Central memory CD8-positive, alpha-beta T cell (primary cell): ENCODE data around the gene MED6.
A peak's percentile ranks its signal among the peaks of the same experiment; 100 is the strongest.

Source experiments
- ATAC-seq: fragments of 150-1000 bp; cut with Tn5 transposase; replicated peaks from 2 replicates; pipeline ENCODE4 v1.10.0; 2022; ENCODE audit warnings: mild to moderate bottlenecking, moderate FRiP score, moderate number of reproducible peaks; ENCODE audit not compliant: poor library complexity, severe bottlenecking; ENCODE audit errors: extremely low read depth
- DNase-seq, 2 donors: peaks; one replicate each; pipeline ENCODE4 v3.0.0; 2021; ENCODE audit warnings: low spot score in 2 of 2
- H3K27ac Mint-ChIP-seq: one replicate; pipeline ENCODE4 v1.8.0; 2022; ENCODE audit warnings: low read depth, mild to moderate bottlenecking, moderate library complexity, mixed read lengths
- H3K27me3 Mint-ChIP-seq: one replicate; pipeline ENCODE4 v1.8.0; 2022; ENCODE audit warnings: mixed read lengths
- H3K36me3 Mint-ChIP-seq: one replicate; pipeline ENCODE4 v1.8.0; 2022; ENCODE audit warnings: mild to moderate bottlenecking, moderate library complexity, mixed read lengths; ENCODE audit not compliant: insufficient read depth
- H3K4me1 Mint-ChIP-seq: one replicate; pipeline ENCODE4 v1.8.0; 2022; ENCODE audit warnings: mixed read lengths
- H3K4me3 Mint-ChIP-seq: one replicate; pipeline ENCODE4 v1.8.0; 2022; ENCODE audit warnings: mild to moderate bottlenecking, moderate library complexity, mixed read lengths
- H3K9me3 Mint-ChIP-seq: one replicate; pipeline ENCODE4 v1.8.0; 2022; ENCODE audit warnings: mixed read lengths

Gene MED6

GRCh38 chr14:70631948-70632347 is 31.5 kb upstream of the MED6 start:
- Mint-ChIP-seq H3K36me3 (no peaks in the 10 kb centered on the region), H3K27ac (no peak overlapping the region), H3K4me3 (no peak overlapping the region), H3K27me3 (peaks cover 8% of the 10 kb centered on the region), H3K4me1 (no peaks in the 10 kb centered on the region), H3K9me3 (no peaks in the 10 kb centered on the region)
- no peak for ATAC-seq
- DNase-seq = no peak

- Mint-ChIP-seq H3K36me3 (no peaks in the 10 kb centered on the region), H3K27ac (no peak overlapping the region), H3K9me3 (peaks cover 9% of the 10 kb centered on the region), H3K4me1 (no peaks in the 10 kb centered on the region), H3K27me3 (peaks cover 40% of the 10 kb centered on the region), H3K4me3 (no peak overlapping the region)
- ATAC-seq = no peak
- DNase-seq = no peak
Observed at GRCh38 chr14:70624972-70625371, 24.5 kb upstream of the MED6 start.

DNA sequence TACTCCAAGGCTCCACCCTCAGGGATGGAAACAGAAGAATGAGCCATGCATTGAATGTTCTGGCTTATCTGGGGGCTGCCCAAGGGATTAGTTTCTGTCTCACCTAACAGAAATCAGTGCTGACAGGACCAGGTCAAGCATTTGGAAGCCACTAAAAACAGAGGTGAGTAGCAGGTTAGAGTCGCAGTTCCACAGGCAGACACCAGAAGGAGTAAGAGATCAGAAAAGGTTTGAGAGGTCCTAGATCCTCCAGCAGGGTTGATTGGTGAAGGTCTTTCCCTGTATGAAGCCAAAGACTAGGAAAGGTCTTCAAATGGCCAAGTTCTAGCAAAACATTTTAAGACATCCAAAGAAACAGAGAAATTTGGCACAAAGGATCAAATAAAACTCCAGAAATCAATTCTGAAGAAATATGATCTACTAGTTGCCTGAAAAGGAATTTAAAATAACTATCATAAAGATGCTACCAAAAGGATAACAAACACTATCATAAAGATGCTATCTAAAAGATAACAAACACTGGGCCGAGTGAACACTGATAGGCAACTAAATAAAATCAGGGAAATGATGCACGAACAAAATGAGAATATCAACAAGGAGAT is 21.8 kb upstream of the MED6 start:
- peaks cover 35% of the 10 kb centered on the region for H3K27me3 Mint-ChIP-seq
- no peaks in the 10 kb centered on the region for H3K4me1 Mint-ChIP-seq
- H3K9me3 Mint-ChIP-seq = peaks cover 9% of the 10 kb centered on the region
- no peaks in the 10 kb centered on the region for H3K36me3 Mint-ChIP-seq
- ATAC-seq (no peak), DNase-seq (no peak)
- no peak overlapping the region for H3K4me3 Mint-ChIP-seq
- H3K27ac Mint-ChIP-seq = no peak overlapping the region

DNA sequence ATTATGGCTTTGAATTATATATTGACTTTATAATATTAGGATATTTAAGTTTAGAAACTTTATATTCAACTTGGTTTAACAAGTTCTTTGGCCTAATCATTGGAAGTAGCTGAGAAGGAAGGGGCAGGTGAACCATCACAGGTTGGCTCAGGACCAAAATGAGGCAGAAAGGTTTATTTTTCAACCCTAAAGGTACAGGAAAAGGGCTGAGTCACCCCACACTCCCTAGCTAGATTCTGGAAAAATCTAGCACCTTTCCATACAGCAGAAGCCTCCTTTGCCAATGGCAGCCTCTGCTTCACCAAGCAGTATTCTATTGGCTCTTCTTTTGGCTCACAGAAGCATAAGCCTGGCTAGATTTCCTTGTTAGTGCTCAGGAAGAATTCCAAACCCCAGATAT is 19.3 kb upstream of the MED6 start:
- Mint-ChIP-seq H3K27ac (no peak overlapping the region), H3K36me3 (no peaks in the 10 kb centered on the region), H3K4me3 (no peak overlapping the region), H3K4me1 (no peaks in the 10 kb centered on the region), H3K27me3 (peaks cover 24% of the 10 kb centered on the region), H3K9me3 (no peaks in the 10 kb centered on the region)
- DNase-seq (no peak), ATAC-seq (no peak)

GRCh38 chr14:70618314-70618713 is 17.9 kb upstream of the MED6 start:
- Mint-ChIP-seq H3K27ac (no peak overlapping the region), H3K27me3 (peaks cover 18% of the 10 kb centered on the region), H3K4me3 (no peak overlapping the region), H3K4me1 (no peaks in the 10 kb centered on the region), H3K9me3 (no peaks in the 10 kb centered on the region), H3K36me3 (no peaks in the 10 kb centered on the region)
- ATAC-seq (no peak), DNase-seq (no peak)

DNA sequence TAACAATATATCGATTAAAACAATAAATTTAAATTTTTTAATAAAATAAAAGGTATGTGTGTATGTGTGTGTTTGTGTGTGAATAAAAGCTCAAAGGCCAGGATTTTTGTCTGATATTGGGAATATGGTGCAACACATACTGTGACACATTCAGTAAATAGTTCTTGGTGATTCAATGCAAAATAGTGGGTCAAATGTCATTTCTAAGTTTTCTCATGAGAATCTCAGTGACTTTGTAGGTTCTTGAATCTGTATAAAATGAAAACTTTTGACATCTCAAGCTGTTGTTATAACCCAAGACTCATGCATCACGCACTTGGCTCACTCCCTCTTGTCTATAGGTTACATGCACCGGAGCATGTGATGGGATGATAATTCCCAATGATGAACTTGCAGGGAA is 16.2 kb upstream of the MED6 start:
- no peak for DNase-seq
- no peak for ATAC-seq
- H3K36me3 Mint-ChIP-seq = no peaks in the 10 kb centered on the region
- H3K4me3 Mint-ChIP-seq = no peak overlapping the region
- H3K27me3 Mint-ChIP-seq = peaks cover under 1% of the 10 kb centered on the region
- no peak overlapping the region for H3K27ac Mint-ChIP-seq
- H3K9me3 Mint-ChIP-seq = no peaks in the 10 kb centered on the region
- no peaks in the 10 kb centered on the region for H3K4me1 Mint-ChIP-seq

DNA sequence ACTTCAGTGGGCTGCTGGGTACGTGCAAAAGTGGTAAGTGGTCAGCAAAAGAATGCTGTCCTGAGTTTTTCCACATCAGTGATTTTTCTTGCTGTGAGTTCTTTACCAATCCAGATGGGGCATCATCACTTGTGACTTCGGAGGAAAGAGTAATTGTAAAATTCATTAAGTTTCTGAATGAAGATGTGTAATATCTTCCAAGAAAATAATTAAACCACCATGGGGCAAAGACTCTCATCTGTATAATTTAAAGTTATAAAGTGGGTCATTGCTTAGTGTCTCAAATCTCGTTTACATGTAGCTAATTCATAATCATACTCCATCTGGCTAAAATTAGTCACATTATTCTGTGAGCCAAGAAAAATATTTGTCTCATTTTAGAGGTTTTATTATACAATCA is 10.8 kb upstream of the MED6 start:
- Mint-ChIP-seq H3K4me1 (no peaks in the 10 kb centered on the region), H3K27ac (no peak overlapping the region), H3K36me3 (no peaks in the 10 kb centered on the region), H3K27me3 (peaks cover 19% of the 10 kb centered on the region), H3K9me3 (no peaks in the 10 kb centered on the region), H3K4me3 (no peak overlapping the region)
- ATAC-seq (no peak), DNase-seq (no peak)

DNA sequence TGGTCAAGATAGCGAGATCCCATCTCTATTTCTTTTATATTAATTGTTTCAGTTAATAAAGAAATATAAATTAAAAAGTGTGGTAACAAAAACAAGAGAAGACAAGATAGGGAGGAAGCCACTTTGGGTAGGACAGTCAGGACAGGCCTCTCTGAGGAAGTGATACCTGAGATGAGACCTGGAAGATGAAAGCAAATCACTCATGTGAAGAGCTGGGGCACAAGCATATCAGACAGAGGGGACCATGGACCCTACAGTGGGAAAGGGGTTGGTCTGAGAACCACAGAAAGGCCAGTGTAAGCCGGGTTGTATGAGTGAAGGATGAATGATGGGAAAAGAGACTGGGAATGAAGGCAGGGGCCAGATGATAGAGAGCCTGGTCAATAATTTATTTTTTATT is 1.8 kb upstream of the MED6 start:
- H3K9me3 Mint-ChIP-seq = no peaks in the 10 kb centered on the region
- no peak overlapping the region for H3K4me3 Mint-ChIP-seq
- peaks cover 16% of the 10 kb centered on the region for H3K27me3 Mint-ChIP-seq
- DNase-seq (no peak), ATAC-seq (no peak)
- H3K4me1 Mint-ChIP-seq = peaks cover 29% of the 10 kb centered on the region
- H3K27ac Mint-ChIP-seq = no peak overlapping the region
- peaks cover 13% of the 10 kb centered on the region for H3K36me3 Mint-ChIP-seq

GRCh38 chr14:70601162-70601561 is 707 bp upstream of the MED6 start:
- peaks cover 29% of the 10 kb centered on the region for H3K4me1 Mint-ChIP-seq
- H3K4me3 Mint-ChIP-seq = peak overlapping the region; percentile 100
- no peaks in the 10 kb centered on the region for H3K9me3 Mint-ChIP-seq
- peaks cover 6% of the 10 kb centered on the region for H3K27me3 Mint-ChIP-seq
- peak overlapping the region; percentile 99 for H3K27ac Mint-ChIP-seq
- H3K36me3 Mint-ChIP-seq = peaks cover 15% of the 10 kb centered on the region
- DNase-seq = no peak
- ATAC-seq = no peak

DNA sequence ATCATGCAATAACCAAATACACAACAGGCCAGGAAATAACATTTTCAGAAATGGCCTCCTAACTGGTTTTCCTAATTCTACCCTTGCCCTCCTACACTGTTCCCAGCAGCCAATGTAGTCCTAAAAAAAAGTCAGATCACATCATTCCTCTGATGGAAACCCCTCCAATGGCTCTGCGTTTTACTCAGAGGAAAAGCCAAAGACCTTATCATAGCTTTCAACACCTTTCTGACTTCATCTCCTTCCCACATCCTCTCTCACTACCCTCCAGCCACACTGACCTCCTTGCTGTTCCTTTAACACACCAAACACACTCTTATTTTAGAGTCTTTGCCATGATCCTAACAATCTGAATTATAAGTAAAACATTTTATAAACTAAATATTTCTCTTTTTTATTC is 1.1 kb downstream of the MED6 start:
- DNase-seq (no peak), ATAC-seq (no peak)
- Mint-ChIP-seq H3K27ac (peak overlapping the region; percentile 99), H3K36me3 (peaks cover 29% of the 10 kb centered on the region), H3K27me3 (no peaks in the 10 kb centered on the region), H3K4me1 (peaks cover 42% of the 10 kb centered on the region), H3K9me3 (no peaks in the 10 kb centered on the region), H3K4me3 (peak overlapping the region; percentile 100)

DNA sequence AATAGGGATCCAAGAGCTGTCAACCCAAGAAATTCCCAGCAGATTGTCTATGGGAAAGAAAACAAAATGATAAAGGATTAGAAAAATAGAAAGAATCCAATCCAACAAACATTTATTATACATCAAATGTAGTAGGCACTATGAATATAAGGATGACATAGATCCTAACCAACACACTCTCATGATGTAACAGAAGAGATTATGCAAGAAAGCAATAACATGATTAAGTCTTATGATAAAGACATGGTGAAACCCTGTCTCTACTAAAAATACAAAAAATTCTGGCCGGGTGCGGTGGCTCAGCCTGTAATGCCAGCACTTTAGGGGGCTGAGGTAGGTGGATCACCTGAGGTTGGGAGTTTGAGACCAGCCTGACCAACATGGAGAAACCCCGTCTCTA is 2.7 kb downstream of the MED6 start:
- peaks cover 46% of the 10 kb centered on the region for H3K4me1 Mint-ChIP-seq
- no peaks in the 10 kb centered on the region for H3K9me3 Mint-ChIP-seq
- no peaks in the 10 kb centered on the region for H3K27me3 Mint-ChIP-seq
- peaks cover 37% of the 10 kb centered on the region for H3K36me3 Mint-ChIP-seq
- no peak overlapping the region for H3K4me3 Mint-ChIP-seq
- no peak overlapping the region for H3K27ac Mint-ChIP-seq
- DNase-seq (no peak), ATAC-seq (no peak)

DNA sequence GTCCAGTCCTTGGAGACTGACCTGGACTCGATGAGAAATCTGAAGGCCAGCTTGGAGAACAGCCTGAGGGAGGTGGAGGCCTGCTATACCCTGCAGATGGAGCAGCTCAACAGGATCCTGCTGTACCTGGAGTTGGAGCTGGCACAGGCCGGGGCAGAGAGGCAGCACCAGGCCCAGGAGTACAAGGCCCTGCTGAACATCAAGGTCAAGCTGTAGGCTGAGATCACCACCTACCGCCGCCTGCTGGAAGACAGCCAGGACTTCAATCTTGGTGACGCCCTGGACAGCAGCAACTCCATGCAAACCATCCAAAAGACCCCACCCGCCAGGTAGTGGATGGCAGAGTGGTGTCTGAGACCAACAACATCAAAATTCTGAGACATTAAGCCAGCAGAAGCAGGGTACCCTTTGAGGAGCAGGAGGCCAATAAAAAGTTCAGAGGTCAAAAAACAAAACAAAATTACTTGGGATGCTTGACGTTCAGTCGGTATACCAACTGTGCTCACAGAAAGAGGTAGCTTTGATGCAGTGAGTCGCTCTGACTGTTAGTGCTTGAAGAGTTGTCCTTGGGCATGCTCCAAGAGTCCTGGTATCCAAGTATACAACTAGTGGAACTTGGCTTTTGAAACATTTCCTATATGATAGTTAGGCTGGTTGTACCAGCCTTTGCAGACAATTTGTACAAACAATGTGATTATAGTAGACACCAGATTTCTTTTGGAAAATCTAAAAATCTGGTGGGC is 4.8 kb downstream of the MED6 start:
- H3K27me3 Mint-ChIP-seq = no peaks in the 10 kb centered on the region
- ATAC-seq = no peak
- H3K4me3 Mint-ChIP-seq = no peak overlapping the region
- H3K9me3 Mint-ChIP-seq = no peaks in the 10 kb centered on the region
- no peak for DNase-seq
- no peak overlapping the region for H3K27ac Mint-ChIP-seq
- H3K4me1 Mint-ChIP-seq = peaks cover 41% of the 10 kb centered on the region
- peaks cover 53% of the 10 kb centered on the region for H3K36me3 Mint-ChIP-seq

DNA sequence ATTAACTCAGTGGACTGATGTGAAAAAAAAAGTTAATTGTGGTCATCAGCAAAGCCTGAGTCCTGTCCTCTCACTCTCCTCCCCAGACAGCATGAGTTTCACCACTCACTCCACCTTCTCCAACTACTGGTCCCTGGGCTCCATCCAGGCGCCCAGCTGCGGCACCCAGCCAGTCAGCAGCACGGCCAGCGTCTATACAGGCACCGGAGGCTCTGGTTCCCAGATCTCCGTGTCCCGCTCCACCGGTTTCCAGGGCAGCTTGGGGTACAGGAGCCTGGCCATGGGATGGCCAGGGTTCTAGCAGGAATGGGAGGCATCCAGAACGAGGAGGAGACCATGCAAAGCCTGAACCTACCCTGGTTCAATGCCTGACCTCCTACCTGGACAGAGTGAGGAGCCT is 6.0 kb downstream of the MED6 start:
- H3K4me1 Mint-ChIP-seq = peaks cover 30% of the 10 kb centered on the region
- H3K4me3 Mint-ChIP-seq = no peak overlapping the region
- no peaks in the 10 kb centered on the region for H3K9me3 Mint-ChIP-seq
- peaks cover 57% of the 10 kb centered on the region for H3K36me3 Mint-ChIP-seq
- ATAC-seq = no peak
- no peaks in the 10 kb centered on the region for H3K27me3 Mint-ChIP-seq
- no peak for DNase-seq
- H3K27ac Mint-ChIP-seq = no peak overlapping the region
